ENCODE measurements around the gene PTPRG. TPM values are rescaled to one million over a fixed set of nuclear protein-coding genes. Genes with fewer than 3 reads are reported as not detected.
A peak's percentile ranks its signal among the peaks of the same experiment; 100 is the strongest.

PTPRG gene
- total RNA-seq, 1 donor from 2014 or later = 39.6 TPM

DNA sequence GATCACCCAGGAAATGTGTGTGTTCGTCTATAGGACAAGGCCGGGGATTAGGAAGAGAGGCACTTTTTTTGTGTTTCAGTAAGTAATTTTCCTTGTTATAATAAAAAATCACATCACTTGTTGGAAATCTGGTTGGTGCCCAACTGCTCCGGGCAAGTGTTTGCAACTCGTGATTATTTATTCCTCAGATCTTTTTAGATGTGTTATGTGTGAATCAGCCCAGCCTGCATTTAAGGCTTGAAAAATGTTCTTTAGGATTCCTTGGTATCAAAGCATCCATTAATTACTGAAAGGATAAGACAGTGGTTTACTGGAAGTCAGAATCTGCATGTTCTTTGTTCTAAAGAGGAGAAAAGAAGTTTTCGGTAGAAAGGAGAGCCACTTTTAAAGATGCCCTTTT is 466.4 kb downstream of the PTPRG start:
- Mint-ChIP-seq H3K4me1 (ENCODE audit: low read depth, unreplicated experiment) (peaks cover 3% of the 10 kb centered on the region), H3K9me3 (ENCODE audit: unreplicated experiment) (no peaks in the 10 kb centered on the region), H3K27me3 (ENCODE audit: low read depth, unreplicated experiment) (no peaks in the 10 kb centered on the region), H3K4me3 (ENCODE audit: unreplicated experiment) (no peak overlapping the region), H3K27ac (ENCODE audit: unreplicated experiment) (no peak overlapping the region), H3K36me3 (ENCODE audit: low read depth, unreplicated experiment) (no peaks in the 10 kb centered on the region)
- H3K36me3 ChIP-seq (ENCODE audit: insufficient read depth, low read length) = no peaks in the 10 kb centered on the region
- FAIRE-seq = no peak
- H4K20me1 ChIP-seq (ENCODE audit: insufficient read depth, low read length) = peaks cover 6% of the 10 kb centered on the region
- no peak overlapping the region for H2AFZ ChIP-seq (ENCODE audit: low read depth, low read length)
- TF ChIP-seq EZH2 (IDR thresholded peaks at IDR 0.05; ENCODE audit: insufficient read depth, low read length) (no peak), CTCF (IDR thresholded peaks at IDR 0.05; ENCODE audit: insufficient read depth, low read depth, low read length) (no peak)
- H3K4me3 ChIP-seq (ENCODE audit: insufficient read depth, low read depth, low read length) = no peak overlapping the region
- no peaks in the 10 kb centered on the region for H3K27me3 ChIP-seq (ENCODE audit: insufficient read depth, low read length)
- H3K4me2 ChIP-seq (ENCODE audit: low read length) = no peak overlapping the region
- H3K4me1 ChIP-seq (ENCODE audit: insufficient read depth, low read length) = no peaks in the 10 kb centered on the region
- H3K9ac ChIP-seq (ENCODE audit: low read length) = no peak overlapping the region
- no peaks in the 10 kb centered on the region for H3K79me2 ChIP-seq (ENCODE audit: insufficient read depth, low read length)
- no peak overlapping the region for H3K27ac ChIP-seq (ENCODE audit: low read depth, low read length)
- no peaks in the 10 kb centered on the region for H3K9me3 ChIP-seq (ENCODE audit: insufficient read depth, low read depth, low read length)
- peak; percentile 68 for DNase-seq (ENCODE audit: low read depth)

GRCh38 chr3:62028236-62028635 is 466.9 kb downstream of the PTPRG start:
- Mint-ChIP-seq H3K36me3 (ENCODE audit: low read depth, unreplicated experiment) (no peaks in the 10 kb centered on the region), H3K9me3 (ENCODE audit: unreplicated experiment) (no peaks in the 10 kb centered on the region), H3K4me1 (ENCODE audit: low read depth, unreplicated experiment) (peaks cover 3% of the 10 kb centered on the region), H3K4me3 (ENCODE audit: unreplicated experiment) (no peak overlapping the region), H3K27me3 (ENCODE audit: low read depth, unreplicated experiment) (no peaks in the 10 kb centered on the region), H3K27ac (ENCODE audit: unreplicated experiment) (no peak overlapping the region)
- H3K9ac ChIP-seq (ENCODE audit: low read length) = no peak overlapping the region
- no peak overlapping the region for H2AFZ ChIP-seq (ENCODE audit: low read depth, low read length)
- TF ChIP-seq CTCF (IDR thresholded peaks at IDR 0.05; ENCODE audit: insufficient read depth, low read depth, low read length) (no peak), EZH2 (IDR thresholded peaks at IDR 0.05; ENCODE audit: insufficient read depth, low read length) (no peak)
- no peaks in the 10 kb centered on the region for H3K79me2 ChIP-seq (ENCODE audit: insufficient read depth, low read length)
- peaks cover 6% of the 10 kb centered on the region for H4K20me1 ChIP-seq (ENCODE audit: insufficient read depth, low read length)
- no peaks in the 10 kb centered on the region for H3K9me3 ChIP-seq (ENCODE audit: insufficient read depth, low read depth, low read length)
- H3K27me3 ChIP-seq (ENCODE audit: insufficient read depth, low read length) = no peaks in the 10 kb centered on the region
- H3K4me3 ChIP-seq (ENCODE audit: insufficient read depth, low read depth, low read length) = no peak overlapping the region
- FAIRE-seq (peak; percentile 80), DNase-seq (ENCODE audit: low read depth) (peak; percentile 61)
- no peaks in the 10 kb centered on the region for H3K4me1 ChIP-seq (ENCODE audit: insufficient read depth, low read length)
- H3K36me3 ChIP-seq (ENCODE audit: insufficient read depth, low read length) = no peaks in the 10 kb centered on the region
- no peak overlapping the region for H3K4me2 ChIP-seq (ENCODE audit: low read length)
- no peak overlapping the region for H3K27ac ChIP-seq (ENCODE audit: low read depth, low read length)

DNA sequence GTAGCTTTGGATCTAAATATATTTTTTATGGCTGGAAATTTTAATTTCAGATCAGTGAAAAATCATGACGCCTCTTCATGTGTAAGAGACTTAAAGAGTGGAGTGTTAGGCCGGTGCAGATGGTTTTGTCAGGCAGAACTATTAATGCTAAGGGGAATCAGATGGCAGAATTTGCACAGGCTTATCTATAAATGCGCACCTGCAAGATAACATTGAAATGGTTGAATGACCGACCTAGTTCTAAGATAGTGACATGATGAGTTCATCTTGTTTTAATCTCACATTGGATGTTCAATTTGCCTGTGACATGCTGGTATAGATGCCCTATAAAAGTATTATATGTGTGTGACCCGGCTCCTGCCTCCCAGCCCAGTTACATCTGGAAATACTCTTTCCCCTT is 471.4 kb downstream of the PTPRG start:
- H3K79me2 ChIP-seq (ENCODE audit: insufficient read depth, low read length) = no peaks in the 10 kb centered on the region
- H3K4me2 ChIP-seq (ENCODE audit: low read length) = no peak overlapping the region
- DNase-seq (ENCODE audit: low read depth) = no peak
- Mint-ChIP-seq H3K4me3 (ENCODE audit: unreplicated experiment) (no peak overlapping the region), H3K27ac (ENCODE audit: unreplicated experiment) (no peak overlapping the region), H3K36me3 (ENCODE audit: low read depth, unreplicated experiment) (no peaks in the 10 kb centered on the region), H3K4me1 (ENCODE audit: low read depth, unreplicated experiment) (peaks cover 7% of the 10 kb centered on the region), H3K9me3 (ENCODE audit: unreplicated experiment) (no peaks in the 10 kb centered on the region), H3K27me3 (ENCODE audit: low read depth, unreplicated experiment) (no peaks in the 10 kb centered on the region)
- H4K20me1 ChIP-seq (ENCODE audit: insufficient read depth, low read length) = peaks cover 6% of the 10 kb centered on the region
- no peaks in the 10 kb centered on the region for H3K4me1 ChIP-seq (ENCODE audit: insufficient read depth, low read length)
- no peak overlapping the region for H3K27ac ChIP-seq (ENCODE audit: low read depth, low read length)
- no peaks in the 10 kb centered on the region for H3K36me3 ChIP-seq (ENCODE audit: insufficient read depth, low read length)
- no peak overlapping the region for H2AFZ ChIP-seq (ENCODE audit: low read depth, low read length)
- no peak for FAIRE-seq
- no peaks in the 10 kb centered on the region for H3K27me3 ChIP-seq (ENCODE audit: insufficient read depth, low read length)
- H3K9me3 ChIP-seq (ENCODE audit: insufficient read depth, low read depth, low read length) = no peaks in the 10 kb centered on the region
- H3K9ac ChIP-seq (ENCODE audit: low read length) = no peak overlapping the region
- no peak overlapping the region for H3K4me3 ChIP-seq (ENCODE audit: insufficient read depth, low read depth, low read length)
- TF ChIP-seq EZH2 (IDR thresholded peaks at IDR 0.05; ENCODE audit: insufficient read depth, low read length) (no peak), CTCF (IDR thresholded peaks at IDR 0.05; ENCODE audit: insufficient read depth, low read depth, low read length) (no peak)
